Measurements from ENCODE around the gene GPM6B.

DNA sequence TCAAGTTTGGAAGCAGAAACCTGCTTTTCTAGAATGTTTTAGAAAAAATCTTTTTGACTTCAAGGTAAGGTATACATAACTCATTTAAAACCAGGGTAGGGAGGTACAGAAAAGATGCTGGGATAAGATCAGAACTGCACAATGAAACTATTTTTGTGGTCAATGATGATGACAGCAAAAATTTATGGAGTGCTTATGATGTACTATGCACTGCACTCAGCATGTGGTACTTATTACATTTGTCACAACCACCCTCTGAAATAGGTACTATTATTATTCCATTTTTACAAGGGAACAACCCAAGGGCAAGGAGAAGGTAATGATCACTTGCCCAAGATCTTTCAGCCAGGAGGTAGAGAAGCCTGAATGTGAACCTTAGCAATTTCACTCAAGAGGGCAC, 8.0 kb downstream of the GPM6B start:
- TF ChIP-seq LEF1 (IDR thresholded peaks at IDR 0.05; ENCODE audit: borderline replicate concordance) (no peak), FOXK2 (IDR thresholded peaks at IDR 0.05) (no peak), BHLHE40 (IDR thresholded peaks at IDR 0.05; ENCODE audit: borderline replicate concordance) (no peak), FOXM1 (IDR thresholded peaks at IDR 0.05; ENCODE audit: borderline replicate concordance) (no peak), FOXA1 (IDR thresholded peaks at IDR 0.05) (no peak), ZNF384 (IDR thresholded peaks at IDR 0.05) (no peak), SP1 (IDR thresholded peaks at IDR 0.05) (no peak), SUZ12 (IDR thresholded peaks at IDR 0.05) (no peak), L3MBTL2 (conservative IDR thresholded peaks at IDR 0.05) (no peak), TARDBP (IDR thresholded peaks at IDR 0.05) (no peak)
